ENCODE measurements around the gene TYMS.
"Not testable (repeated sequence)": the region's sequence is repeated elsewhere in the genome, so short reads cannot be mapped to it uniquely, and the experiment has no call there.

The TYMS gene

DNA sequence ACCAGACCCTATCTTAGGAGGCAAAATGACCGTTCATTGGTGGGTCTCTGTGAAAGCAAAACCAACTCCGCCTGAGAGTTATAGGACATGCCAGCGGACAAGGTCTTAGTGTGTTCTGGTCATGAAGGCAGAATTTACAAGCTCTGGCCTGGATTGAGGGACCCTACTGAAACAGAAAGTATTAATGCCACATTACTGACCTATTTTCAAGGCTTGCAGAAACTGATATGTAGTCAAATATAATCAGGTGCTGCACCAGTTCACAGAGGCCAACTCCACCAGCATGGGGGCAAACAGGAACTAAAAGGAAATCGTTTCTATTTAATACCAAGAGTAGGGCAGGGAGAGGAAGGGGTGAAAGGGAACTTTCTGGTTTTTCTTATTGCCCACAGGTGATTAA is 19.7 kb downstream of the TYMS start:
- no peak for DNase-seq (ENCODE audit: low read depth, low spot score)

DNA sequence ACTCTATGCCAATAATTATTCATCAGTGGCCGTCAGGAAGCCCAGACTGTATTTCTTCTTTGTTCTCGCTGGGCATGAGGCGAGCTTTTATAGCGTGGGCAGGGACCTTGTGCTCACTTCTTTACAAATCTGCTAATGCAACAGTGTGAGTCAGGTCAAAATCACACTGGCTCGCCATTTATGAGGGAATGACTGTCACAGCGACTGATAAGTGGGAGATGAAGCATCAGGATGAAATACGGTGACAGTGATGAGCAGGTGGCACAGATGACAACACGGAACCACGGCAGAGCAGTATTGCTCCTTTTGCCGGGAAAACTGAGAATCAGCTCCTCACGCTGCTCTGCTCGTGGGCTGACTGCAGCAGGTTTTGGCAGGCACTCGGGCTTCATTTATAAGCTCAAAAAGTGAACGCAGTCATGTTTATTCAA is 20.5 kb downstream of the TYMS start:
- no peak for DNase-seq (ENCODE audit: low read depth, low spot score)

DNA sequence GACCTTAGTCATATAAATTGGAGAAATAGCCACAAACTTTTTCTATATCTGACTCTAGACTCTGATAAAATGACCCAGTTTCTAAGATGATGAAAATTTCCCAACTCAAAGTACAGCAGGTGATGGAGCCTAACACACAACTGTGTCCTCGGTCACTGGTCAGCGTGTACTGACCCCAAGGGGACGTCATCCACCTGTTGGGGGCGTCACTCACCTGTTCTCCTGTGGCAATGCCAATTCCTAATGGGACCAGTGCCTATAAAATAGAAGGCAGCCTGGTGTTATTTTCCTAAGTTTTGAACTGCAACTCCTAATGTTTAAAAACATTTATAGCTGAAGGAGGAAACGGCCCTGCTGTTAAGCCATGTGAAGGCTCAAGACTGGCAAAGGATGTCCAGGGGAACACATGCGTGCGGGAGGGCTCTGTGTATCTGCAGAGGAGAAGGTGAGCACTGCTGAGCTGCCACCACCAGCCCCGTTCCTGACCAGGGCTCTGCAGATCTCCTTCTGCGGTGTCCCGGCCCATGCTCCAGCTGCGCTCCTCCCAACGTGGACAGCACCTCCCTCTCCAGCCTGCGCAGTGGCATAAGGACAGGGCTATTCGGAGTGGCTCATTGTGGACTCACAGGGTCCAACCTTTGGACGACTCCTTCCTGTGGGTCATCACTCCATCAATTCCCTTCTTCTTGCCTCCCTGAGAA is 21.2 kb downstream of the TYMS start:
- no peak for DNase-seq (ENCODE audit: low read depth, low spot score)

DNA sequence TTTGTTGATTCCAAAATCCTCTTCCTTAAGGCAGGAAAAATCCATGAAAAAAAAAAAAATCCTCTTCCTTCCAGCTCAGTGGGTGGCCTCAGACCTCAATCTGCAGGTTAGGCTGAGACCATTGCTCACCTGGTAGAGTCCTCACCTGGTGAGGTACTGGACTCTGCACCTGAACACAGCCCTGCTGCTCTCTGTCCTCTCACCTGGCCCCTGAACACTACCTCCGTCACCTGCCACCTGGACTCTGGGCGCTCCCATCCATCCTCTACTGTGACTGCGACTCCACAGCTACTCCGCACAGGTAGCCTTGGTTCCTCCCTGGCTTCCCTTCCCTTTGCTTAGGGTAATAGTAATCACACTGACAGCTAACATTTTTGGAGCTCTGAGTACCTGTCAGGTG is 22.1 kb downstream of the TYMS start:
- no peak for DNase-seq (ENCODE audit: low read depth, low spot score)

DNA sequence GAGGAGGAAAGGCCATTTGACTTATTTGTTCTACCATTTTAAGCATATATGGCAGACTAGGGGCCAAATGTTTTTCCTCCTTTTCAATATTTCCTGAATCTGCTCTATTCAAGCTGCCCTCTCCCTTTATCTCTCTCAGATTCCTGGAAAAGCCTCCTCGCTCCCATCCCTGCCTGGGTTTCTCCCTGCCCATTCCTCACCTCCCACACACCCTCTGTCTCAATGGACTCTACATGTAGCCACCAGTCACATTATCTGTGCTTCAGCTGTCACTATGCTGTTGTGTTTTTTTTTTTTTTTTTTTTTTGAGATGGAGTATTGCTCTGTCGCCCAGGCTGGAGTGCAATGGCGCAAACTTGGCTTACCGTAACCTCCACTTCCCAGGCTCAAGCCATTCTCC is 22.9 kb downstream of the TYMS start:
- DNase-seq (ENCODE audit: low read depth, low spot score) = no peak

DNA sequence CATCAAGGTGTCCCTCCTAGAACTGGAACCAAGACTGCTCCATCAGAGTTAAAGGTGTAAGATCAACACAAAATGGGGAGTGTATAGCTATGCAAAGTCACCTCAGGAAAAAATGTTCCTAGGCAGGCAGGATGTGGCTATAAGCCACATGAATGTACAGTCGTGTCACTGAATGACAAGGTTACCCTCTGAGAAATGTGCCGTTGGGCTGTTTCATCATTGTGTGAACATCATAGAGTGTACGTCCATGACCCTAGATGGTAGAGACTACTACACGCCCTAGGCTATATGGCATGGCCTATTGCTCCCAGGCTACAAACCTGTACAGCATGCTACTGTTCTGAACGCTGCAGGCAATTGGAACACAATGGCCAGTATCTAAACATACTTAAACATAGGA is 24.5 kb downstream of the TYMS start:
- DNase-seq (ENCODE audit: low read depth, low spot score) = no peak

DNA sequence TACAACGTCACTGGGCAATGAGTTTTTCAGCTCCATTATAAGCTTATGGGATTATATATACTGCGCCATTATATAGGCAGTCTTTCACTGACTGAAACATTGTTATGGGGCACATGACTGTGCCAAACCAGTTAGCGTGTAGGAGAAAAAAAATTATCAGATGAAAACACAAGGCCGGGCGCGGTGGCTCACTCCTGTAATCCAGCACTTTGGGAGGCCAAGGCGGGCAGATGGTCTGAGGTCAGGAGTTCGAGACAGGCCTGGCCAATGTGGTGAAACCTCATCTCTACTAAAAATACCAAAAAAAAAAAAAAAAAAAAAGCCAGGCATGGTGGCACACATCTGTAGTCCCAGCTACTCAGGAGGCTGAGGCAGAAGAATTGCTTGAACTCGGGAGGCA is 25.0 kb downstream of the TYMS start:
- not testable (repeated sequence) for DNase-seq (ENCODE audit: low read depth, low spot score)

DNA sequence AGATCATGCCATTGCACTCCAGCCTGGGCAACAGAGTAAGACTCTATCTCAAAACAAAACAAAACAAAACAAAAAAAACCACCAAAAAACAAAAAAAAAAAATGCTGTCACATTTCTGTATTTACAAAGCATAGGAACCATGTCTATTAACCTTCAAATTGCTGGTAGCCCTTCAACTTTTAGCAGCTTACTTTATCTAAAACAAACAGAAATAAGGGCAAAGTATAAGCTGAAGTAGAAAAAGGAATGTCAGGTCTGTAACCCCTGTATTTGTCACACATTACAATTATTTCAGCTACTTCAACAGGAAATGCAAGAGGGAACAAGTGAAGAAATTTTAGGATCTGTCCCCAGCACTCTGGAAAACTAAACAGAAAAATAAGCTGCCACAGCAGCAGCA is 25.4 kb downstream of the TYMS start:
- DNase-seq (ENCODE audit: low read depth, low spot score) = no peak

DNA sequence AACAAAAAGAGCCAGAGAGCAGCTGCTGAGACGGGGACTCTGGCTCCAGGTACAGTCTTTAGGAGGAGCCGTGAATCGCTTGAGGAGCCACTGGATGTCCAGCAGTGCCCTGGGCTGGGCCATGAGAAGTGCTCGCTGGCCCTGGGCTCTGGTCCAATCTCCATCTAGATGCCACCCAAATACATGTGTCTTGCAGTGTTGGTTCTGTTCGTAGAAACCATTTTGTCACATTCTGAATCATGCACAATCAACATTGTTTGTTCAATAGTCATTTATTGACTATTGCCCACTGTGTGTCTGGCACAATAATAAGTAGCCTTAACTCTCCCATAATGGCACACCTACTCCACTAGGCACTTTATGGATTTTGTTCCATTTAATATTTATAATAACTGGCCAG is 26.1 kb downstream of the TYMS start:
- no peak for DNase-seq (ENCODE audit: low read depth, low spot score)

DNA sequence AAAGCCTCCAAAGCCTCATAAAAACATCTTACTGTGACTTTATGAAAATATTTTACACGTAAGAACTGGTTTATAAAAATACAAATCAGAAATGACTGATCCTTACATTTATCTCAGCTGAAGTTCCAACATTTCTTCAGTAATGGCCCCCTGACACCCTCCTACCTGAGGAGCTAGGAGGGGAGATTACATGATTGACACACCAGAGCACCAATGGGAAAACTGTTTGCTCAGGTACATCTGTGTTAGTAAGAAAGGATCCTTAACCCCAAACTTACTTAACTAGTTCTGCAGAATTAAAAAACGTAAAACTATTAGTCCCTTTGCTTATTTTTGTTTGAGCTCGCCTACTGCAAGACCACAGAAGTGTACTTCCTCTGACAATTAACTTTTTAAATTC is 28.0 kb downstream of the TYMS start:
- DNase-seq (ENCODE audit: low read depth, low spot score) = no peak

DNA sequence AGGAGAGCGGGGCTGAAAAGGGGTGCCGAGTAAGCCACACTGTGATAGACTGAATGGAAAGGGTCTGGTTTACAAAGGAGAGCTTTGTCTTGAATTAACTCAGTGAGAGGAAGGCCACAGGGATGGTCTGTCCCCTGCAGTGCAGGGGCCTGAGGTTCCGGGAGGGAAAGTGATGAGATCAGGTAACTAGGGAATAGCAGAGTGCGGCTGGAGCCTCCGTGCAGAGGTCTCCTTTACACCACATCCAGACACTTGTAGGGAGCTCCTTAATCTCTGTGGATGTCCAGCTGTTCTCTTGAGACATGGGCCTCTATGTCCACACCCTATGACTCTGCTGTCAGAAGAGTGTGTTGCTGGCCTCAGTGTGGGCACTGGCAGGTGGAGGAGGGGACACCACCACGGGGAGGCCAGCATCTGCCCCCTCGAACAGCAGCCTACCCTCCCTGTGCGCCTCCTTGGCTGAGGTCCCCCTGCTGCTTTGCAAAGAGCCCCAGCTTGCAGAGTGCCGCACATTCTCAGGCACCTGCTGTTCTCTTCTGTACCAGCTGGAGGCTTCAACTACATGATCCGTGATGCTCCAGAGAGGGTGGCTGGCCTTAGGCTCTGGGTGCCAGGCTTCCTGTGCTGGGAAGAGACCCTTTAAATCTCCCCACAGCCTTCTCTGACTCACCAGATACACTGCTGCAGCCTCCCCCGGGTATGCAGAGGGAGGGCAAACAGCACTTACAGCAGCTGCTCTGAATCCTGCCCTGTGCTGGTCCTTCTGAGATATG is 29.1 kb downstream of the TYMS start:
- DNase-seq (ENCODE audit: low read depth, low spot score) = no peak

DNA sequence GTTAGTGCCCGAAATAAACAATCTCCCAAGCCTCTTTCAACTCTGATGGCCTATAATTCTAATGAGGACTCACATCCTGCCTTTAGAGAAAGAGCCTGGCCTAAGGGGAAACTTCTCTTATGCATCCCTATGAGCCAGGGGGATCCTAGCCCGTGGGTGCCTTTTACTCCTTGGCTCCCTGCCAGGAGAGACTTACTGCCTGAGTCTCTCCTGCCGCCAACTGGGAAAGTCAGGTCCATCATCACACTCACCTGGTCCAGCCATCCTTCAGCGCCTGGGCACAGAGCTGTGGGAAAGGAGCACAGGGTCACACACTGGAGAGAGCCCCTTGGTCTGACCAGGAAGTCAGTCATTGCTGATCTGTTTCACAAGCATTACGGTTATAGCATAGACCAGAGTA is 30.9 kb downstream of the TYMS start:
- DNase-seq (ENCODE audit: low read depth, low spot score) = no peak

DNA sequence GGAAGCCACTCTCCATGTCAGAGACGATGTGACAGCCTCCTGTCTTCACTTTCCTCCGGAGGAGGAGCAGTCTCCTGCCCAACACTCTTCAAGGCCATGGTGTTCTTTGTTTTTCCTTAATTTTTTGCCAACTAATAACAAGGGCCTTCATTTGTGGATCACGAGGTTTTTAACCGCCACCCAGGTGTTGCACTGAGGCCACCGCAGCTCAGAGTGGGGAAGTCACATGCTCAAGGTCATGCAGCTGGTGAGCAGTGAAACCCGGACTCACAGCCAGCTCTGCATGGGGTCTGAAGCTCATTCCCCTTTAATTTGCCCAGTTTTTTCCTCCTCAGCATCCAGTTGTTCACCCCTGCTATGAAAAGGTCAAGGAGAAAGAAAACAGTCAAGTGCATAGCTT is 35.4 kb downstream of the TYMS start:
- DNase-seq (ENCODE audit: low read depth, low spot score) = no peak

DNA sequence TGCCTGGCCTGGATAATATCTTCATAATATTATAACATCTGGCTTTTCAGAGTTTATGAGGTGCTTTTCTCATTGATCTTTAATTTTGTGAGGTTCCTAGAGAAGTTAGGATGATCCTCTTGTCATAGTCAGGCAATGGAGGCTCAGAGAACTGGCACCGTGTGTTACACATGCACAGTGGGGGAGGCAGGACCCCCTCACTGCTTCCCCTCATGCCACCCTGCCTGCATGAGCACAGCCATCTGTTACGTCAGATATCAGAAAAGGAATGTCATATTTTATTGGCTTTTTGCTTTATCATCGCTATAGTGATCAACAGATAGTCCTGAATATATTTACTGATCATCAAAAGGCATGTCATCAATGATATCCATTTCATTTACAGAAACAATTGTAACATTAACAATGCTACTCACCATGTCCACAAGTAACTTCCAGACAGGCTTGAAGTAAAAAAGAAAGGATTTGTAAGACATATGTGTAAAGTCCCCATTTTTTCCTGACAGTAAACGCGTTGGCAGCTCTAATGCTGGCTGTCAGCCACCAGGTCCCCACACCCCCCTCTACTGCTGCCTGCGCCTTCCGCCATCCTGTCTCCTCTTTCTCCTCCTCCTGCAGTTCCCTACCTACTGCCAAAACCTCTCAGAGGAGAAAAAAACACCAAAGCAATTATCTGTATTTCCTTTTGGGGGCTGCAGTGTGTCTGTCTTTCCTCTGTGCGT is 36.2 kb downstream of the TYMS start:
- no peak for DNase-seq (ENCODE audit: low read depth, low spot score)

DNA sequence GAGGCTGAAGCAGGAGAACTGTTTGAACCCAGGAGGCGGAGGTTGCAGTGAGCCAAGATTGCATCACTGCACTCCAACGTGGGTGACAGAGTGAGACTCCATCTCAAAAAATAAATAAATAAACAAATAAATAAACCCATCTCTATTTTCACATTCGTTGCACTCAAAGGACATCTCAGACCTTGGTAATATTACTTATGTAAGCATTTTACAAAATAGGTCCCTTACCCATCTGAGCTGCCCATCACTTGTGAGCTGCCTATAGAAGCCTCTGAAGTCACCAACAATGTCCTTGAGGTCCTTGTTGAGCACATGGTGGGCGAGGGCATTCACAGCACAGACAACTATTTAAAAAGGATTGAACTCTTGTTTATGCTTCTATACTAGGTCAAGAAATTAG is 39.6 kb downstream of the TYMS start:
- DNase-seq (ENCODE audit: low read depth, low spot score) = no peak

DNA sequence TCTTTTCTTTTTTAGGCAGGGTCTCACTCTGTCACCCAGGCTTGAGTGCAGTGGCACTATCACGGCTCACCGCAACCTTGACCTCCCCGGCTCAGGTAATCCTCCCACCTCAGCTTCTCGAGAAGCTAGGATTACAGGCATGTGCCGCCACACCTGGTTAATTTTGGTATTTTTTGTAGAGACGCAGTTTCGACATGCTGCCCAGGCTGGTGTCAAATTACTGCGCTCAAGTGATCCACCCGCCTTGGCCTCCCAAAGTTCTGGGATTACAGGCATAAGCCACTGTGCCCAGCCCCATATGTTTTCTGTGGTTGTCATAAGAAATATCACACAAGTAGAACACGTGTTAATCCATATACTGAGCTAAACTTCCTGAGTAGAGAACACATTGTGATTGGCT is 40.3 kb downstream of the TYMS start:
- no peak for DNase-seq (ENCODE audit: low read depth, low spot score)

DNA sequence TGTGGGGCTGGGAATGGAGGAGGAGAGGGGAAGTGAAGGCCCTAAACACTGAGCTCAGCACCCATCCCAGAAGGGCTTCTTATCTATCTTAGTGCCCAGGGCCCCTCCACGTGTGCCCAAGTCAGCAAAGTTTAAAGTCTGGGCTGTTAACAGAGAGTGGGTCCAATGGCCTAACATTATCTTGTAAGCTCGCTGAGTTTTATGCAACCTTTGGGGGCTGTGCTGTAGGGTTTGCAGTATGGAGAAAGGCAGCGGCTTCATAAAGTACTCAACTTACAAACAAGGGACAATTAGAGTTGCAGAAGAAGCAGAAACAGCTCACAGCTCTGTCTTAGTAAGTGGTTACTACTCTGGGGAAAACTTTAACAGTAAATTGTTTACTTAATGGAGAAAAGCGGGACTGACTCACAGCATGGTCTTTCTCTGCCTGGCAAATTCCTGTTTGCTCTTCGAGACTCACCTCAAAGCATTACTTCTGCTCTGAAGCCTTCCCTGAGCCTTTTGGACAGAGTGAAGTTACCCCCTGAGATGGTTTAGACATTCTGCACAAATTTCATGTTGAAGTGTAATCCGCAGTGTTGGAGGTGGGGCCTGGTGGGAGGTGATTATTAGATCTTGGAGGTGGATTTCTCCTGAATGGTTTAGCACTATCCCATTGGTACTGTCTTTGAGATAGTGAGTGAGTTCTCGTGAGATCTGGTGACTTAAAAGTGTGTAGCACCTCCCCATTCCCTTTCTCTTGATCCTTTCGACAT is 45.9 kb downstream of the TYMS start:
- no peak for DNase-seq (ENCODE audit: low read depth, low spot score)

DNA sequence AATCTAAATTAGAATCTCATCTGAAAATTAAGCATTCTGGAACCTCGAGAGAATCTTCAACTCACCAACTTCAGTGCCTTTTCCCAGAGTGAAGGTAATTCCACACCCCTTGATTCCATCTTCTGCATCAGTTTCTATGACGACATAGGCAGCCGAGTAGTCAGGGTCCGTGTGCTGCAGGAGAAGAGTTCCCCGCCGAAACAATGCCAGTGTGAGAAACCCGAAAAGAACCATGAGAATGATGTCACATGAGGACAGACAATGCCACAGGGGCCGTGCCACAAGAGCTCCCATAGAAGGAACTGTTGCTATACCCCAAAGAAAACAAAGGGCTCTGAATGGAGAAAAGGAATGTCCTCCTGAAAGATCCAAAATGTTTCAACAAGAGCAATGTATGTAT is 49.0 kb downstream of the TYMS start:
- no peak for DNase-seq (ENCODE audit: low read depth, low spot score)

DNA sequence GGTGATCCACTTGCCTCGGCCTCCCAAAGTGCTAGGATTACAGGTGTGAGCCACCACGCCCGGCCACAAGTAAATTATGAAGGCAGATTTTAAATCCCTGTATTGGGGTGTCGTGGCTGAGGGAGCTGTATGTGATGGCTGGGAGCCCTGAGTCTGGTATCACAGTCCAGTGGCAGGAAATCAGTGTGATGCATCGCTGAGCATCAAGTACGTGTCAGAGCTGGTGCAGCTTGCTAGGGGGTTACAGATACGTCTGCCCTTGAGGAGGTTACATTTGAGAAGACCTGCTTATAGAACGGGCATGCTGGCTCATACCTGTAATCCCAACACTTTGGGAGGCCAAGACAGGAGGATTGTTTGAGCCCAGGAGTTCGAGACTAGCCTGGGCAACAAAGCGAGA is 50.6 kb downstream of the TYMS start:
- DNase-seq (ENCODE audit: low read depth, low spot score) = no peak

DNA sequence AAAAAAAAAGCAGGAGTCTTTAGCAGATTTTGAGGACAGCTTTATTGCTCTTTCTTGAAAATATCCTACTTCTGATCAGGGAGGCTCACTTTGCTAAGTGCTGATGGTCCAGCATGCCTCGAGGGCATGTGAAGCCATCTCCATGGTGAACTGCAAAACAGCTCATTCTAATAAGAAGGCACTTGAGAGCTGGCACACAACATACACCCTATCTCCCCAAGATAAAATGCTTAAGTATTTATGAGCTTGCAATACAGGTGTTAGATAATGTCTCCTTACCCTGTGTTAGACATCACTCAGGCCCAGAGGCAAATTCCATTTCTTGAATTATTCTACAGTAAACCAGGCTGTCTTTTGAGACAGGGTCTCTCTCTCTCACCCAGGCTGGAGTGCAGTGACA is 52.3 kb downstream of the TYMS start:
- no peak for DNase-seq (ENCODE audit: low read depth, low spot score)

DNA sequence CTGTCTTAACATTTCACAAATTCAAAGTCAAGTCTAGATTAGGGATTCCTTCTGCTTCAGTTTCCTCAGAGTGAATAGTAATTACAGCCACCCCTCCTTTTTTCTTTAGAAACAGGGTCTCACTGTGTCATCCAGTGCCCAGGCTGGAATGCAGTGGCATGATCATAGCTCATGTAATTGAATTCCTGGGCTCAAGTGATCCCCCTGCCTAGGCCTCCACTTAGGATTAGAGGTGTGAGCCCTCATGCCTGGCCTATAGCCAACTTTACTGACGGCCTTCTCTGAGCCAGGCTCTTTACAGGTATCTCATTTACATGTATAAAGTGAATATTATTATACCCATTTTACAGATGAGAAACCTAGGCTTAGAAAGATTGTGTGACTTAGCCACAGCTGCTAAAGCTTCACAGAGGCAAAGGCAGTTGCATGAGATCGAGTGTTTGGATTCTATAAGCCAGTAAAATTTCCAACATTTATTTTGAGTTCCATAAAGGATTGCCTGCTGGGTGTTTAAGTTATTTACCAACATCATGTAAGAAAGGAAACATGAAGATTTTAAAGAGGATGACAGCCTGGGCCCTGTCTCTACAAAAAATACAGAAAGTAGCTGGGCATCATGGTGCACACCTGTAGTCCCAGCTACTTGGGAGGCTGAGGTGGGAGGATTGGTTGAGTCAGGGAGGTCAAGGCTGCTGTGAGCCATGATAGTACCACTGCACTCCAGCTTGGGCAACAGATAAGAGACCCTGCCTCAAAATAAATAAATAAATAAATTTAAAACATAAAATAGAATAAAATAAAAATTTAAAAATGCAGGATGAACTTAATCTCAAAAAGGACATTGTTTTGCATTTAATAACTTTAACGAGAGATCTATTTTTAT is 53.2 kb downstream of the TYMS start:
- no peak for DNase-seq (ENCODE audit: low read depth, low spot score)

All from smooth muscle cell of the brain vasculature (primary cell).